Stimulated activated naive CD4-positive, alpha-beta T cell (primary cell): ENCODE results near the gene EHD4.

Experiments
- DNase-seq, 6 experiments: peaks; one replicate each; lab custom pipeline; 2025; lab: John Stamatoyannopoulos, UW

The EHD4 gene

GRCh38 chr15:41957021-41957897 is 15.1 kb downstream of the EHD4 start:
- DNase-seq: no peak

GRCh38 chr15:41955807-41956525 is 16.4 kb downstream of the EHD4 start:
- DNase-seq: no peak

- no peak for DNase-seq
Observed at GRCh38 chr15:41955100-41955499, 17.3 kb downstream of the EHD4 start.

GRCh38 chr15:41954036-41954435 is 18.3 kb downstream of the EHD4 start:
- DNase-seq: no peak

GRCh38 chr15:41952013-41952563 is 20.3 kb downstream of the EHD4 start:
- DNase-seq: no peak

- no peak for DNase-seq
Observed at GRCh38 chr15:41951571-41951970, 20.8 kb downstream of the EHD4 start.

GRCh38 chr15:41950489-41950888 is 21.9 kb downstream of the EHD4 start:
- DNase-seq: no peak

- no peak for DNase-seq
Observed at GRCh38 chr15:41950127-41950483, 22.3 kb downstream of the EHD4 start.

GRCh38 chr15:41949401-41950126 is 22.8 kb downstream of the EHD4 start:
- DNase-seq: no peak

GRCh38 chr15:41948490-41948889 is 23.9 kb downstream of the EHD4 start:
- DNase-seq: no peak

GRCh38 chr15:41946970-41947369 is 25.4 kb downstream of the EHD4 start:
- no peak for DNase-seq

- DNase-seq: no peak
Observed at GRCh38 chr15:41945731-41946130, 26.6 kb downstream of the EHD4 start.

GRCh38 chr15:41945221-41945620 is 27.1 kb downstream of the EHD4 start:
- DNase-seq: no peak

- DNase-seq: no peak
Observed at GRCh38 chr15:41944313-41944940, 27.9 kb downstream of the EHD4 start.

GRCh38 chr15:41943543-41944312 is 28.6 kb downstream of the EHD4 start:
- DNase-seq: no peak

- DNase-seq: no peak
Observed at GRCh38 chr15:41942886-41943285, 29.5 kb downstream of the EHD4 start.

- DNase-seq: no peak
Observed at GRCh38 chr15:41941644-41942415, 30.5 kb downstream of the EHD4 start.

GRCh38 chr15:41940441-41940857 is 31.9 kb downstream of the EHD4 start:
- DNase-seq: no peak

- DNase-seq: no peak
Observed at GRCh38 chr15:41939986-41940385, 32.4 kb downstream of the EHD4 start.

- DNase-seq: no peak
Observed at GRCh38 chr15:41937568-41937923, 34.8 kb downstream of the EHD4 start.
